NCI-H2196 (cell line): ENCODE measurements around the gene C1orf198.
A peak's percentile ranks its signal among the peaks of the same experiment; 100 is the strongest.

ENCODE experiments used
- DNase-seq: peaks from one replicate; lab custom pipeline; 2025; ENCODE audit not compliant: unreplicated experiment; lab: John Stamatoyannopoulos, UW

Gene C1orf198

GRCh38 chr1:230812568-230812967, 55.8 kb downstream of the C1orf198 start:
- no peak for DNase-seq

GRCh38 chr1:230809256-230809990, 58.9 kb downstream of the C1orf198 start:
- no peak for DNase-seq

GRCh38 chr1:230808281-230808872, 59.9 kb downstream of the C1orf198 start:
- no peak for DNase-seq

GRCh38 chr1:230807561-230808280, 60.6 kb downstream of the C1orf198 start:
- no peak for DNase-seq

GRCh38 chr1:230807029-230807428, 61.3 kb downstream of the C1orf198 start:
- peak; percentile 19 for DNase-seq

GRCh38 chr1:230806552-230806951, 61.8 kb downstream of the C1orf198 start:
- DNase-seq: no peak

GRCh38 chr1:230804396-230804795, 63.9 kb downstream of the C1orf198 start:
- no peak for DNase-seq

- DNase-seq: no peak
Observed at GRCh38 chr1:230800891-230801840, 67.2 kb downstream of the C1orf198 start.

- DNase-seq: no peak
Observed at GRCh38 chr1:230798491-230798890, 69.8 kb downstream of the C1orf198 start.

- DNase-seq: peak; percentile 61
Observed at GRCh38 chr1:230797942-230798365, 70.4 kb downstream of the C1orf198 start.

- DNase-seq: no peak
Observed at GRCh38 chr1:230797376-230797920, 70.9 kb downstream of the C1orf198 start.

GRCh38 chr1:230796626-230797025, 71.7 kb downstream of the C1orf198 start:
- DNase-seq: no peak

GRCh38 chr1:230794871-230795605, 73.3 kb downstream of the C1orf198 start:
- no peak for DNase-seq

- DNase-seq: no peak
Observed at GRCh38 chr1:230794431-230794830, 73.9 kb downstream of the C1orf198 start.

GRCh38 chr1:230793463-230793745, 74.9 kb downstream of the C1orf198 start:
- DNase-seq: no peak

GRCh38 chr1:230792691-230793462, 75.4 kb downstream of the C1orf198 start:
- DNase-seq: no peak

GRCh38 chr1:230791986-230792564, 76.2 kb downstream of the C1orf198 start:
- DNase-seq: no peak

- DNase-seq: no peak
Observed at GRCh38 chr1:230790026-230790425, 78.3 kb downstream of the C1orf198 start.
